Measurements from ENCODE around the gene USP53. TPM values are rescaled to one million over a fixed set of nuclear protein-coding genes. Genes with fewer than 3 reads are reported as not detected.

Gene USP53
- total and polyA plus RNA-seq, 10 of the 15 experiments (the other 5 are each of a cell fraction or from before 2014, with no cell fraction given), result 0.23 to 4.0 (median 2.7) TPM

DNA sequence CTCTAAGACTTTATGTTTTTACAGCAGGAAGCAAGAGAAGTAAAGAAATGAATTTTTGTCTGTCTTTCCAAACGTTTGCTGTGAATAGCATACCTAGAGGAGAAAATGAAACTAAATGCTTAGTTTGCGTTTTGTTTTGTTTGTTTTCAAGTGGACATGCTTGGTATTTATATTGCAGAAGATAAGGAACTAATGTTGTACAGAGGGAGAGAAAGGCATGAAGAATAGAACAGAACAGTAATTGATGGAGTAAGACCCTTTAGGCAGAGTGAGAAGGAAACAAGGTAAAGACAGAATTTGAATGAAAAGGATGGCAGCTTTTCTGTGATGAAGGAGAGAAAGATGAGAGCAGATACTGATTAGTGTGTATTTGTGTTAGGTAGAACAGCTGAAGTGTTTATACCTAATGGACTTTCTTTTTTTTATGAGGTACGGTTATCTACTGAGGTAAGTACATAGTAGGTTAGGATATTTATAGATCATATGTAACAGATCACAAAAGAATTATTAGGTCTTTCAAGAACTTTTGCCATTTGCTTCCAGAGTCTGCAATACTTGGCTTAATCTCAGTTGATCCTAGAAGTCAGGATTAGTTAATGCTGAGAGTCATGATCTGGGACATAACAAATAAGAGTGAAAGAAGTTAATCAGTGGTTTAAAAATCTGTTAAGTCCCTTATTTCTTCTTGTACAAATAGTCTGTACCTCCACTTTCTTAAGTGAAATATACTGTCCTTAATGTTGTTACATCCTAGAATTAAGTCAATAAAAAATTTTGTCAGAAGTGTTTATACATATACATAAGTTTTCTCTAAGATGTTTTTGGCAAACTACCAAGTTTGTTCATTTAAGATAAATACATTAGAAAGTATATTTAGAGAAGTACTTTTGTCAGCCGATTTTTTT is 72.6 kb downstream of the USP53 start:
- H3K79me2 ChIP-seq (ENCODE audit: control insufficient read depth, insufficient read depth, low read length), result no peaks in the 10 kb centered on the region
- no TSS peak for BruUV-seq (replicated peaks)
- intact Hi-C loops (cut with micrococcal nuclease; ENCODE audit: unreplicated experiment), result loop anchor here (5.0 to 10.0 kb wide), 2 partner anchors 73 to 510 kb away; partner anchors contain the start of gene USP53
- H3K4me2 ChIP-seq (ENCODE audit: control insufficient read depth, insufficient read depth), result peak overlapping the region; percentile 61
- in situ Hi-C loops (cut with MboI), result no loop called here
- H3K9ac ChIP-seq (ENCODE audit: control insufficient read depth, insufficient read depth, low read length), result no peak overlapping the region
- ChIA-PET RAD21 (ENCODE audit: unreplicated experiment) (no interaction called here), SMC1A (ENCODE audit: uncharacterized antibody, unreplicated experiment) (no interaction called here), POLR2A (no interaction called here), CTCF (no interaction called here)
- no peaks in the 10 kb centered on the region for H3K9me3 ChIP-seq (replicated peaks; ENCODE audit: control insufficient read depth, insufficient read depth, low read length)
- no peaks in the 10 kb centered on the region for H3K27me3 ChIP-seq (replicated peaks in 1 of 2; ENCODE audit: control insufficient read depth in 2 of 2, insufficient read depth in 2 of 2, low read length in 1 of 2)
- WGBS (ENCODE audit: insufficient coverage, insufficient replicate concordance, low lambda C conversion rate, missing lambda C conversion rate), result 52% methylated on average over 4 of the region's 4 CpGs
- no peaks in the 10 kb centered on the region for H3K36me3 ChIP-seq (ENCODE audit: control insufficient read depth in 2 of 2, insufficient read depth in 2 of 2, low read length in 1 of 2)
- FAIRE-seq, result no peak
- H4K20me1 ChIP-seq (ENCODE audit: control insufficient read depth, insufficient read depth), result no peaks in the 10 kb centered on the region
- H2AFZ ChIP-seq (ENCODE audit: control insufficient read depth, low read depth, low read length), result peak overlapping the region; percentile 82
- no peak for DNase-seq (ENCODE audit: low read depth, low spot score)
- H3K27ac ChIP-seq (ENCODE audit: control insufficient read depth, insufficient read depth), result no peak overlapping the region
- no peaks in the 10 kb centered on the region for H3K4me1 ChIP-seq (ENCODE audit: control insufficient read depth, insufficient read depth, low read length)
- ATAC-seq, result peak; percentile 57; the same call in 2 of the 3 replicates
- peak overlapping the region; percentile 44; the same call in 1 of the 2 replicates for H3K4me3 ChIP-seq
- TF ChIP-seq ASH2L (IDR thresholded peaks at IDR 0.05; ENCODE audit: borderline replicate concordance, low read depth), result 0 out of 2 replicates have a peak, but pooled peaks have one; percentile 23
- no peak for TF ChIP-seq SMARCA5 (IDR thresholded peaks at IDR 0.05)

DNA sequence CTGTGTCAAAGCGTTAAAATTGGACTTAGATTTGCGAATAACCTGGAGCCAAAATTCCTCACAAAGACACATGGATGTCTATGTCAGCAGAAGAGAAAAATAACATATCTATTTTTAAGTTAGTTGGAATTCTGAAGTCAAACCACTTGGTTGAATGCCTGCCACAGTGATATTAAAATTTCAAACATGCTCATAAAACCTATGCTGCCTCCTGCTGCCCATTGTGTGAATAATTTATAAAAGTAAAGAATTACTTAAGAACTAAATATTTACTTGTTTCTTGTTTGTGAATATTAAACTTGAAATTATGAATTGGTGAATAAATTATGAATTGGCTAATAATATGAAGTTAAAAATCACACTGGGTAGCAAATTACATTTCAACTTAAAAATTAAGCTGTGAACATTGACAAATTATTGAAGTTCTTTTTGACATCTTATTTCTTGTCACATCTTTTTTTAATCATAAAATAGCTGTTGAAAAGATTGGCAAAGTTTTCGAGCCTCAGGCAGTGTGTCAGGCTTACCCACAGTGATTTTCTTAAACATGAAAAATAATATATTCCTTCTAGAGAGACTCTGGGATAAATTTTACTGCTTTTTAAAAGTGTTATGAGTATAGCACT is 74.0 kb downstream of the USP53 start:
- BruUV-seq (replicated peaks), result no TSS peak
- no peaks in the 10 kb centered on the region for H3K27me3 ChIP-seq (replicated peaks in 1 of 2; ENCODE audit: control insufficient read depth in 2 of 2, insufficient read depth in 2 of 2, low read length in 1 of 2)
- H3K36me3 ChIP-seq (ENCODE audit: control insufficient read depth in 2 of 2, insufficient read depth in 2 of 2, low read length in 1 of 2), result no peaks in the 10 kb centered on the region
- H3K9ac ChIP-seq (ENCODE audit: control insufficient read depth, insufficient read depth, low read length), result no peak overlapping the region
- ChIA-PET POLR2A (no interaction called here), SMC1A (ENCODE audit: uncharacterized antibody, unreplicated experiment) (interaction anchor here (1.0 kb wide), 1 partner anchor 300 kb away, joined by 3 read pairs; no protein-coding TSS in a partner anchor), RAD21 (ENCODE audit: unreplicated experiment) (interaction anchor here (1.0 kb wide), 1 partner anchor 246 kb away, joined by 4 read pairs; no protein-coding TSS in a partner anchor), CTCF (interaction anchor here (0.8 to 1.1 kb wide), 4 partner anchors 12 to 306 kb away, joined by 4 to 8 read pairs (median 6); no protein-coding TSS in a partner anchor)
- H3K4me1 ChIP-seq (ENCODE audit: control insufficient read depth, insufficient read depth, low read length), result no peaks in the 10 kb centered on the region
- 65% methylated on average over 3 of the region's 3 CpGs for WGBS (ENCODE audit: insufficient coverage, insufficient replicate concordance, low lambda C conversion rate, missing lambda C conversion rate)
- no peak overlapping the region for H3K27ac ChIP-seq (ENCODE audit: control insufficient read depth, insufficient read depth)
- no peak overlapping the region for H3K4me2 ChIP-seq (ENCODE audit: control insufficient read depth, insufficient read depth)
- DNase-seq (ENCODE audit: low read depth, low spot score) (no peak), ATAC-seq (no peak), FAIRE-seq (no peak)
- in situ Hi-C loops (cut with MboI), result no loop called here
- no peaks in the 10 kb centered on the region for H3K79me2 ChIP-seq (ENCODE audit: control insufficient read depth, insufficient read depth, low read length)
- no peak overlapping the region for H2AFZ ChIP-seq (ENCODE audit: control insufficient read depth, low read depth, low read length)
- no peaks in the 10 kb centered on the region for H4K20me1 ChIP-seq (ENCODE audit: control insufficient read depth, insufficient read depth)
- no peaks in the 10 kb centered on the region for H3K9me3 ChIP-seq (replicated peaks; ENCODE audit: control insufficient read depth, insufficient read depth, low read length)
- H3K4me3 ChIP-seq, result no peak overlapping the region
- intact Hi-C loops (cut with micrococcal nuclease; ENCODE audit: unreplicated experiment), result loop anchor here (1.0 to 10.0 kb wide), 4 partner anchors 74 to 512 kb away; partner anchors contain the start of gene USP53
- TF ChIP-seq CTCF (IDR thresholded peaks at IDR 0.05 in 2 of 3, conservative IDR thresholded peaks at IDR 0.05 in 1 of 3; ENCODE audit: control insufficient read depth in 2 of 3, extremely low read depth in 1 of 3, insufficient read depth in 1 of 3, low read depth in 3 of 3, low read length in 3 of 3) (peak; percentile 48 to 63 (median 49); a peak in 5 of 6 replicates), RAD21 (IDR thresholded peaks at IDR 0.05; ENCODE audit: insufficient read depth, low read depth, low read length) (peak; percentile 86), BRCA1 (IDR thresholded peaks at IDR 0.05; ENCODE audit: low read depth, low read length) (no peak), SMC3 (IDR thresholded peaks at IDR 0.05; ENCODE audit: borderline replicate concordance, low read length) (peak; percentile 88), HCFC1 (IDR thresholded peaks at IDR 0.05; ENCODE audit: low read length) (no peak)
- TF ChIP-seq, protein P1, sequence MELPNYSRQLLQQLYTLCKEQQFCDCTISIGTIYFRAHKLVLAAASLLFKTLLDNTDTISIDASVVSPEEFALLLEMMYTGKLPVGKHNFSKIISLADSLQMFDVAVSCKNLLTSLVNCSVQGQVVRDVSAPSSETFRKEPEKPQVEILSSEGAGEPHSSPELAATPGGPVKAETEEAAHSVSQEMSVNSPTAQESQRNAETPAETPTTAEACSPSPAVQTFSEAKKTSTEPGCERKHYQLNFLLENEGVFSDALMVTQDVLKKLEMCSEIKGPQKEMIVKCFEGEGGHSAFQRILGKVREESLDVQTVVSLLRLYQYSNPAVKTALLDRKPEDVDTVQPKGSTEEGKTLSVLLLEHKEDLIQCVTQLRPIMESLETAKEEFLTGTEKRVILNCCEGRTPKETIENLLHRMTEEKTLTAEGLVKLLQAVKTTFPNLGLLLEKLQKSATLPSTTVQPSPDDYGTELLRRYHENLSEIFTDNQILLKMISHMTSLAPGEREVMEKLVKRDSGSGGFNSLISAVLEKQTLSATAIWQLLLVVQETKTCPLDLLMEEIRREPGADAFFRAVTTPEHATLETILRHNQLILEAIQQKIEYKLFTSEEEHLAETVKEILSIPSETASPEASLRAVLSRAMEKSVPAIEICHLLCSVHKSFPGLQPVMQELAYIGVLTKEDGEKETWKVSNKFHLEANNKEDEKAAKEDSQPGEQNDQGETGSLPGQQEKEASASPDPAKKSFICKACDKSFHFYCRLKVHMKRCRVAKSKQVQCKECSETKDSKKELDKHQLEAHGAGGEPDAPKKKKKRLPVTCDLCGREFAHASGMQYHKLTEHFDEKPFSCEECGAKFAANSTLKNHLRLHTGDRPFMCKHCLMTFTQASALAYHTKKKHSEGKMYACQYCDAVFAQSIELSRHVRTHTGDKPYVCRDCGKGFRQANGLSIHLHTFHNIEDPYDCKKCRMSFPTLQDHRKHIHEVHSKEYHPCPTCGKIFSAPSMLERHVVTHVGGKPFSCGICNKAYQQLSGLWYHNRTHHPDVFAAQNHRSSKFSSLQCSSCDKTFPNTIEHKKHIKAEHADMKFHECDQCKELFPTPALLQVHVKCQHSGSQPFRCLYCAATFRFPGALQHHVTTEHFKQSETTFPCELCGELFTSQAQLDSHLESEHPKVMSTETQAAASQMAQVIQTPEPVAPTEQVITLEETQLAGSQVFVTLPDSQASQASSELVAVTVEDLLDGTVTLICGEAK (IDR thresholded peaks at IDR 0.05; ENCODE audit: borderline replicate concordance), result no peak

Measured in GM12878 (cell line).